HCT116 (cell line): ENCODE results near the gene MATCAP1. TPM values are rescaled to one million over a fixed set of nuclear protein-coding genes. Genes with fewer than 3 reads are reported as not detected.

ENCODE experiments used
- ATAC-seq: fragments of 200-7000 bp; cut with Tn5 transposase; 2 replicates; pipeline ENCODE4 v1.9.1; 2020; ENCODE audit warnings: mild to moderate bottlenecking, moderate library complexity
- BruUV-seq: library from RNA; stranded (reverse); fragments of 400-500 nt; replicated peaks from 2 replicates; lab custom pipeline; 2021; lab: Mats Ljungman, UMichigan
- CTCF ChIA-PET: fragments of 300-600 bp; sonication (Branson Sonifier 250); formaldehyde crosslinking; loops from one replicate; lab custom pipeline; 2021; ENCODE audit warnings: antibody characterized with exemption; lab: Charles Lee
- POLR2A ChIA-PET: fragments of 300-600, 350-600 bp; sonication (Branson Sonifier 250); formaldehyde crosslinking; loops from one replicate; lab custom pipeline; 2021; ENCODE audit warnings: antibody characterized with exemption; lab: Charles Lee
- RAD21 ChIA-PET, 2 experiments: fragments of 300-600 bp; sonication (Branson Sonifier 250); formaldehyde crosslinking; loops; one replicate each; lab custom pipeline; 2023; ENCODE audit warnings: low total read pairs in 2 of 2; ENCODE audit not compliant: uncharacterized antibody in 2 of 2, unreplicated experiment in 2 of 2, low non-redundant PET in 1 of 2; lab: Charles Lee
- DNase-seq: peaks from one replicate; pipeline ENCODE4 v3.0.0-alpha.2; 2010; ENCODE audit warnings: low read depth, low spot score
- H2AFZ ChIP-seq: fragments of 200-600 bp; shearing (Covaris generic), sonication (generic); 2 replicates; pipeline ENCODE4 v1.6.1; 2017; ENCODE audit warnings: low read depth, mixed run types, mixed read lengths, antibody characterized with exemption, low read length; ENCODE audit not compliant: poor library complexity, severe bottlenecking
- H3K27ac ChIP-seq: 2 replicates; pipeline ENCODE4 v1.5.1; 2012; ENCODE audit warnings: low read depth, low read length
- H3K27me3 ChIP-seq: fragments of 200-600 bp; sonication (generic); 2 replicates; pipeline ENCODE4 v1.6.1; 2016; ENCODE audit warnings: mixed run types, low read length, mixed read lengths; ENCODE audit not compliant: insufficient read depth
- H3K36me3 ChIP-seq, 2 experiments: fragments of 200-500 bp in 1 of 2; fragments of 200-600 bp in 1 of 2; sonication (Bioruptor generic) in 1 of 2; sonication (generic) in 1 of 2; 2 replicates each; pipeline versions ENCODE4 v1.5.1 to v1.6.1; 2014 to 2016; ENCODE audit warnings: low read length in 2 of 2, inconsistent platforms in 1 of 2, mixed read lengths in 1 of 2, mixed run types in 1 of 2; ENCODE audit not compliant: insufficient read depth in 2 of 2, control insufficient read depth in 1 of 2
- H3K4me1 ChIP-seq, 2 experiments: fragments of 200-600 bp in 1 of 2; sonication (generic) in 1 of 2; 2 replicates each; pipeline versions ENCODE4 v1.5.1 to v1.6.1; 2012 to 2017; ENCODE audit warnings: low read length in 2 of 2, inconsistent platforms in 1 of 2, mild to moderate bottlenecking in 1 of 2, mixed read lengths in 1 of 2, mixed run types in 1 of 2, moderate library complexity in 1 of 2; ENCODE audit not compliant: insufficient read depth in 2 of 2, control insufficient read depth in 1 of 2
- H3K4me2 ChIP-seq: fragments of 200-600 bp; sonication (generic); 2 replicates; pipeline ENCODE4 v1.6.1; 2017; ENCODE audit warnings: mixed run types, low read length, mixed read lengths
- H3K4me3 ChIP-seq, 2 experiments: fragments of 200-600 bp in 1 of 2; sonication (generic) in 1 of 2; replicated peaks in 1 of 2; 2 replicates each; pipeline ENCODE4 v1.5.1; 2011 to 2016; ENCODE audit warnings: low read length in 2 of 2, control low read depth in 1 of 2, low read depth in 1 of 2, mild to moderate bottlenecking in 1 of 2, mixed read lengths in 1 of 2, mixed run types in 1 of 2
- H3K79me2 ChIP-seq: fragments of 200-600 bp; sonication (generic); 2 replicates; pipeline ENCODE4 v1.6.1; 2017; ENCODE audit warnings: mild to moderate bottlenecking, mixed run types, low read length, moderate library complexity, mixed read lengths; ENCODE audit not compliant: insufficient read depth
- H3K9ac ChIP-seq: fragments of 200-600 bp; sonication (generic); 2 replicates; pipeline ENCODE4 v1.6.1; 2016; ENCODE audit warnings: low read length, mixed read lengths
- H3K9me2 ChIP-seq: fragments of 200-600 bp; sonication (generic), shearing (Covaris generic); 2 replicates; pipeline ENCODE4 v1.6.1; 2017; ENCODE audit warnings: mixed run types, mild to moderate bottlenecking, moderate library complexity; ENCODE audit not compliant: insufficient read depth
- H3K9me3 ChIP-seq, 2 experiments: fragments of 200-500 bp in 1 of 2; fragments of 200-600 bp in 1 of 2; sonication (Bioruptor generic) in 1 of 2; sonication (generic) in 1 of 2; 2 replicates each; pipeline ENCODE4 v1.6.1; 2014 to 2017; ENCODE audit warnings: low read length in 2 of 2, mixed read lengths in 2 of 2, inconsistent platforms in 1 of 2, low read depth in 1 of 2, mild to moderate bottlenecking in 1 of 2, mixed run types in 1 of 2, moderate library complexity in 1 of 2; ENCODE audit not compliant: control insufficient read depth in 1 of 2, insufficient read depth in 1 of 2
- H4K20me1 ChIP-seq: fragments of 200-600 bp; sonication (generic), shearing (Covaris generic); 2 replicates; pipeline ENCODE4 v1.6.1; 2017; ENCODE audit warnings: mixed run types, mild to moderate bottlenecking, moderate library complexity; ENCODE audit not compliant: insufficient read depth
- POLR2AphosphoS5 ChIP-seq: IDR thresholded peaks from 2 replicates; pipeline ENCODE4 v1.6.1; 2011; ENCODE audit warnings: mild to moderate bottlenecking, low read depth, low read length, moderate library complexity
- RAD21 ChIP-seq: IDR thresholded peaks from 2 replicates; pipeline ENCODE4 v1.6.1; 2012; ENCODE audit warnings: low read depth, mild to moderate bottlenecking
- SRF ChIP-seq: IDR thresholded peaks from 2 replicates; pipeline ENCODE4 v1.6.1; 2012; ENCODE audit warnings: low read depth
- TCF7L2 ChIP-seq: IDR thresholded peaks from 2 replicates; pipeline ENCODE4 v1.7.0; 2011; ENCODE audit warnings: borderline replicate concordance, inconsistent platforms; ENCODE audit not compliant: insufficient read depth, insufficient read length; ENCODE audit errors: extremely low read depth
- YY1 ChIP-seq: IDR thresholded peaks from 2 replicates; pipeline ENCODE4 v1.6.1; 2011; ENCODE audit warnings: low read length, low read depth, moderate library complexity, mild to moderate bottlenecking; ENCODE audit not compliant: insufficient replicate concordance; ENCODE audit errors: extremely low read depth
- ZFX ChIP-seq: fragments of 450-650 bp; IDR thresholded peaks from 2 replicates; pipeline ENCODE4 v1.6.1; 2017
- intact Hi-C: fragments of 100-400 bp; cut with micrococcal nuclease; formaldehyde crosslinking; loops from 2 replicates; pipeline ENCODE4 v1.10.0; 2022
- total RNA-seq: library from RNA; stranded (reverse); gene quantifications from one replicate; pipeline ENCODE4 v1.2.1, GENCODE V29; 2021; ENCODE audit not compliant: unreplicated experiment
- TF ChIP-seq, protein P1 (sequence below): IDR thresholded peaks from 2 replicates; pipeline ENCODE4 v1.6.1; 2012; ENCODE audit warnings: low read depth
- TF ChIP-seq, protein P2 (sequence below): IDR thresholded peaks from 2 replicates; pipeline ENCODE4 v1.6.1; 2012

The MATCAP1 gene
- total RNA-seq, 1 experiment from 2014 or later, result 38.7 TPM

DNA sequence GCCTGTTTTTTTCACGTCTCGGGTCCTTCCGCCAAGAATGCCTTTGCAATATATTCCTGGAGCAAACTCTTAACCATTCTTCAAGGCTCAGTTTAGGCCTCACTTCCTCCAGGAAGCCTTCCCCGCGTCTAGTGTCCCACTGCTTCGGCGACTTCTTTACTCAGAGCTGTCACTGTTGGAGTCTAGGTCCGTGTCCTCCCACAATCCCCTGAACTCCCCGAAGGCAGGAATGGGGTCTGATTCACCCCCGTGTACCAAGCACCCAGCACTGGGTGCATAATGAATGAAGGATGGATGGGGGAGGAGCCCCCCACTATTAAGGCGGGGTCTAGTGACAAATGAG, 508 bp downstream of the MATCAP1 start:
- ATAC-seq, result no peak
- CTCF ChIA-PET, result no interaction called here
- intact Hi-C loops, result no loop called here
- RAD21 ChIA-PET, result no interaction called here
- Histone ChIP-seq H3K79me2 (peaks cover 11% of the 10 kb centered on the region), H3K4me2 (peak overlapping the region; percentile 82), H3K36me3 (no peaks in the 10 kb centered on the region), H3K9ac (peak overlapping the region; percentile 79), H3K9me2 (no peaks in the 10 kb centered on the region), H3K9me3 (no peaks in the 10 kb centered on the region), H3K4me3 (peak overlapping the region; percentile 68 to 71), H4K20me1 (no peaks in the 10 kb centered on the region), H3K4me1 (peaks cover 23 to 59% of the 10 kb centered on the region in 2 experiments), H3K27me3 (no peaks in the 10 kb centered on the region), H3K27ac (peak overlapping the region; percentile 95), H2AFZ (no peak overlapping the region)
- no peak for TF ChIP-seq SRF
- no peak for TF ChIP-seq POLR2AphosphoS5
- no peak for TF ChIP-seq YY1
- TF ChIP-seq ZFX, result peak; percentile 37; the same call in 1 of the 2 replicates
- no peak for TF ChIP-seq TCF7L2
- TF ChIP-seq, protein P1, sequence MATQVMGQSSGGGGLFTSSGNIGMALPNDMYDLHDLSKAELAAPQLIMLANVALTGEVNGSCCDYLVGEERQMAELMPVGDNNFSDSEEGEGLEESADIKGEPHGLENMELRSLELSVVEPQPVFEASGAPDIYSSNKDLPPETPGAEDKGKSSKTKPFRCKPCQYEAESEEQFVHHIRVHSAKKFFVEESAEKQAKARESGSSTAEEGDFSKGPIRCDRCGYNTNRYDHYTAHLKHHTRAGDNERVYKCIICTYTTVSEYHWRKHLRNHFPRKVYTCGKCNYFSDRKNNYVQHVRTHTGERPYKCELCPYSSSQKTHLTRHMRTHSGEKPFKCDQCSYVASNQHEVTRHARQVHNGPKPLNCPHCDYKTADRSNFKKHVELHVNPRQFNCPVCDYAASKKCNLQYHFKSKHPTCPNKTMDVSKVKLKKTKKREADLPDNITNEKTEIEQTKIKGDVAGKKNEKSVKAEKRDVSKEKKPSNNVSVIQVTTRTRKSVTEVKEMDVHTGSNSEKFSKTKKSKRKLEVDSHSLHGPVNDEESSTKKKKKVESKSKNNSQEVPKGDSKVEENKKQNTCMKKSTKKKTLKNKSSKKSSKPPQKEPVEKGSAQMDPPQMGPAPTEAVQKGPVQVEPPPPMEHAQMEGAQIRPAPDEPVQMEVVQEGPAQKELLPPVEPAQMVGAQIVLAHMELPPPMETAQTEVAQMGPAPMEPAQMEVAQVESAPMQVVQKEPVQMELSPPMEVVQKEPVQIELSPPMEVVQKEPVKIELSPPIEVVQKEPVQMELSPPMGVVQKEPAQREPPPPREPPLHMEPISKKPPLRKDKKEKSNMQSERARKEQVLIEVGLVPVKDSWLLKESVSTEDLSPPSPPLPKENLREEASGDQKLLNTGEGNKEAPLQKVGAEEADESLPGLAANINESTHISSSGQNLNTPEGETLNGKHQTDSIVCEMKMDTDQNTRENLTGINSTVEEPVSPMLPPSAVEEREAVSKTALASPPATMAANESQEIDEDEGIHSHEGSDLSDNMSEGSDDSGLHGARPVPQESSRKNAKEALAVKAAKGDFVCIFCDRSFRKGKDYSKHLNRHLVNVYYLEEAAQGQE, result no peak
- no peak for TF ChIP-seq RAD21
- TF ChIP-seq, protein P2, sequence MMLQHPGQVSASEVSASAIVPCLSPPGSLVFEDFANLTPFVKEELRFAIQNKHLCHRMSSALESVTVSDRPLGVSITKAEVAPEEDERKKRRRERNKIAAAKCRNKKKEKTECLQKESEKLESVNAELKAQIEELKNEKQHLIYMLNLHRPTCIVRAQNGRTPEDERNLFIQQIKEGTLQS, result no peak
- no TSS peak for BruUV-seq
- no peak for DNase-seq
- POLR2A ChIA-PET, result interaction anchor here (0.6 to 1.1 kb wide), 2 partner anchors 9 to 29 kb away, joined by 3 to 4 read pairs; no protein-coding TSS in a partner anchor
